CD14-positive monocyte (primary cell): ENCODE data around the gene THBS2. TPM values are rescaled to one million over a fixed set of nuclear protein-coding genes. Genes with fewer than 3 reads are reported as not detected.

ENCODE experiments used
- DNase-seq, 3 donors: peaks; one replicate each; pipeline ENCODE4 v3.0.0-alpha.2; 2011 to 2022
- H2AFZ ChIP-seq: 2 replicates; pipeline ENCODE4 v1.6.0; 2012; ENCODE audit warnings: mild to moderate bottlenecking, low read depth, low read length, inconsistent platforms; ENCODE audit not compliant: insufficient read depth, poor library complexity, severe bottlenecking
- H3K27ac ChIP-seq, 2 donors: 1 replicate in 1 of 2; 2 replicates in 1 of 2; pipeline ENCODE4 v1.5.1; 2012 to 2013; ENCODE audit warnings: low read length in 2 of 2, control low read depth in 1 of 2, inconsistent platforms in 1 of 2, low read depth in 1 of 2, mild to moderate bottlenecking in 1 of 2
- H3K27me3 ChIP-seq, 2 donors: one replicate each; pipeline versions ENCODE4 v1.6.0 to v1.6.1; 2011 to 2013; ENCODE audit warnings: low read length in 2 of 2; ENCODE audit not compliant: control insufficient read depth in 2 of 2, insufficient read depth in 2 of 2
- H3K36me3 ChIP-seq, 2 donors: replicated peaks in 1 of 2; 1 replicate in 1 of 2; 2 replicates in 1 of 2; pipeline versions ENCODE4 v1.5.1 to v1.6.1; 2012 to 2013; ENCODE audit warnings: low read length in 2 of 2, control low read depth in 1 of 2, inconsistent platforms in 1 of 2, mild to moderate bottlenecking in 1 of 2; ENCODE audit not compliant: insufficient read depth in 2 of 2, control insufficient read depth in 1 of 2
- H3K4me1 ChIP-seq, 2 donors: 1 replicate in 1 of 2; 2 replicates in 1 of 2; pipeline versions ENCODE4 v1.5.1 to v1.6.1; 2012 to 2013; ENCODE audit warnings: low read length in 2 of 2, control low read depth in 1 of 2, inconsistent platforms in 1 of 2, mild to moderate bottlenecking in 1 of 2, moderate library complexity in 1 of 2; ENCODE audit not compliant: insufficient read depth in 2 of 2, control insufficient read depth in 1 of 2
- H3K4me2 ChIP-seq: replicated peaks from 2 replicates; pipeline ENCODE3; 2012; ENCODE audit warnings: low read length, moderate library complexity, mild to moderate bottlenecking; ENCODE audit not compliant: poor library complexity, severe bottlenecking; ENCODE audit errors: extremely low read depth
- H3K4me3 ChIP-seq, 3 experiments: fragments of 200-600 bp in 1 of 3; sonication (generic) in 1 of 3; replicated peaks in 1 of 3; 1 replicate in 2 of 3; 2 replicates in 1 of 3; pipeline ENCODE4 v1.5.1; 2011 to 2013; ENCODE audit warnings: low read length in 3 of 3, mild to moderate bottlenecking in 3 of 3, control low read depth in 2 of 3, low read depth in 2 of 3, inconsistent platforms in 1 of 3, moderate library complexity in 1 of 3
- H3K79me2 ChIP-seq: 2 replicates; pipeline ENCODE4 v1.6.0; 2012; ENCODE audit warnings: mild to moderate bottlenecking, control low read depth, inconsistent platforms, low read length, moderate library complexity; ENCODE audit not compliant: insufficient read depth
- H3K9ac ChIP-seq: 2 replicates; pipeline ENCODE4 v1.6.0; 2017; ENCODE audit warnings: low read length, mild to moderate bottlenecking; ENCODE audit not compliant: insufficient read depth, poor library complexity, severe bottlenecking
- H3K9me3 ChIP-seq, 2 donors: replicated peaks in 1 of 2; 1 replicate in 1 of 2; 2 replicates in 1 of 2; pipeline versions ENCODE4 v1.5.1 to v1.6.1; 2012 to 2013; ENCODE audit warnings: low read length in 2 of 2, control low read depth in 1 of 2; ENCODE audit not compliant: control insufficient read depth in 1 of 2, insufficient read depth in 1 of 2
- H4K20me1 ChIP-seq: 2 replicates; pipeline ENCODE4 v1.6.0; 2012; ENCODE audit warnings: mild to moderate bottlenecking, low read length, control low read depth, moderate library complexity; ENCODE audit not compliant: insufficient read depth
- H3K27ac Mint-ChIP-seq, 7 donors: one replicate each; pipeline ENCODE4 v1.8.0; 2020; ENCODE audit warnings: mild to moderate bottlenecking in 7 of 7, mixed read lengths in 7 of 7, moderate library complexity in 6 of 7, inconsistent platforms in 2 of 7
- H3K27me3 Mint-ChIP-seq, 3 donors: one replicate each; pipeline ENCODE4 v1.8.0; 2021 to 2022; ENCODE audit warnings: low read depth in 3 of 3, mild to moderate bottlenecking in 3 of 3, mixed read lengths in 3 of 3, moderate library complexity in 3 of 3, inconsistent platforms in 1 of 3
- H3K36me3 Mint-ChIP-seq, 2 donors: one replicate each; pipeline ENCODE4 v1.8.0; 2020; ENCODE audit warnings: mixed read lengths in 2 of 2, inconsistent platforms in 1 of 2, mild to moderate bottlenecking in 1 of 2
- H3K4me1 Mint-ChIP-seq: one replicate; pipeline ENCODE4 v1.8.0; 2020; ENCODE audit warnings: mild to moderate bottlenecking, mixed read lengths
- H3K4me3 Mint-ChIP-seq, 2 donors: one replicate each; pipeline ENCODE4 v1.8.0; 2020; ENCODE audit warnings: mild to moderate bottlenecking in 2 of 2, mixed read lengths in 2 of 2, moderate library complexity in 1 of 2
- H3K9me3 Mint-ChIP-seq, 7 donors: one replicate each; pipeline ENCODE4 v1.8.0; 2020 to 2022; ENCODE audit warnings: mixed read lengths in 7 of 7, mild to moderate bottlenecking in 6 of 7, moderate library complexity in 6 of 7, inconsistent platforms in 2 of 7
- CTCF ChIP-seq: fragments of 200-600 bp; IDR thresholded peaks from one replicate; pipeline ENCODE4 v1.8.0; 2022; ENCODE audit warnings: antibody characterized with exemption, mild to moderate bottlenecking
- WGBS: methylation state at CpG from one replicate; pipeline ENCODE4 v1.1.5; 2013; ENCODE audit warnings: missing lambda C conversion rate; ENCODE audit not compliant: insufficient coverage; 5-methylcytosine and 5-hydroxymethylcytosine counted together
- intact Hi-C, 2 donors: fragments of 100-400 bp; cut with micrococcal nuclease; formaldehyde crosslinking; loops; one replicate each; pipeline versions ENCODE4 v1.15.0 to v1.15.1; 2023
- polyA plus RNA-seq, 3 donors: library from polyadenylated mRNA; depleted of rRNA in 1 of 3; unstranded in 2 of 3; stranded (reverse) in 1 of 3; fragments of 300-500 nt in 2 of 3; fragments of >200 nt in 1 of 3; fragmentation: Illumina TruSeq in 2 of 3; gene quantifications; 1 replicate in 2 of 3; 2 replicates in 1 of 3; pipeline ENCODE4 v1.2.3, GENCODE V29; 2012 to 2021

The THBS2 gene
- polyA plus RNA-seq, 3 donors: 0.01 to 0.03 TPM; not detected in 1

- Mint-ChIP-seq H3K27me3 (peaks cover 0 to 2% (median 1%) of the 10 kb centered on the region in 3 donors), H3K36me3 (no peaks in the 10 kb centered on the region), H3K4me1 (no peaks in the 10 kb centered on the region), H3K4me3 (no peak overlapping the region), H3K9me3 (peaks cover 13 to 41% (median 21%) of the 10 kb centered on the region in 7 donors), H3K27ac (no peak overlapping the region)
- Histone ChIP-seq H3K9ac (no peak overlapping the region), H3K4me2 (no peak overlapping the region), H2AFZ (no peak overlapping the region), H3K27me3 (no peaks in the 10 kb centered on the region), H3K27ac (no peak overlapping the region), H3K4me1 (no peaks in the 10 kb centered on the region), H3K79me2 (no peaks in the 10 kb centered on the region), H4K20me1 (no peaks in the 10 kb centered on the region), H3K4me3 (no peak overlapping the region), H3K9me3 (peaks cover 4 to 48% of the 10 kb centered on the region in 2 donors), H3K36me3 (no peaks in the 10 kb centered on the region)
- 94% methylated on average over 2 of the region's 9 CpGs for WGBS
- DNase-seq: no peak
- intact Hi-C loops: no loop called here
- no peak for TF ChIP-seq CTCF
Observed at GRCh38 chr6:169224716-169225115, 28.9 kb downstream of the THBS2 start.

DNA sequence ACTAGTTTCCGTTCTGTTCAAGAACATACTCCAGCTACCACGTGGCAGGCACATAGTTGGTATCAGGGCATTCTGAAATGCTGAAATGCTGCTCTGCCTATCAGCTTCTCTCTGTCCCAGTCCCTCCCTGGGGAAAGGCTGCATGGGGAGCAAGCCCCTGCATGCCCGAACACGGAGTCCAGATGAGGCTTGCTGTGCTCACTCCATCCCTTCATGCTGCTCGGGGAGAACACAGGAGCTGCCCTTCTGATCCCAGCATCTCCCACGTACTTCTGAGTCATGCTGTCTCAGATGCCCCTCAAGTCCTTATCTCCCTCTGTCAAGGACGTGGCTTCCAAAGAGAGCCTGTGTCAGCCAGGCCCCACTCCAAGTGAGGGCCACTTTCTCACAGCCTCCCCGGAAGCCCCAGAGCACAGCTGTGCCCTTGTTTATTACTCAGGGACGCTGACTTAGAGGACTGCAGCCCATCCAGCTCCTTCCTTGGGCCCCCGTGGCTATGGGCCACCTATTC, 29.4 kb downstream of the THBS2 start:
- intact Hi-C loops: no loop called here

More for the DNA sequence above, 29.4 kb downstream of the THBS2 start:
- H3K36me3 ChIP-seq: no peaks in the 10 kb centered on the region
- H3K36me3 Mint-ChIP-seq: no peaks in the 10 kb centered on the region
- H2AFZ ChIP-seq: no peak overlapping the region
- H3K27ac ChIP-seq: no peak overlapping the region
- peaks cover 0 to 4% (median 0%) of the 10 kb centered on the region in 3 donors for H3K27me3 Mint-ChIP-seq
- H4K20me1 ChIP-seq: no peaks in the 10 kb centered on the region
- no peaks in the 10 kb centered on the region for H3K79me2 ChIP-seq
- H3K9me3 Mint-ChIP-seq: peaks cover 13 to 43% (median 23%) of the 10 kb centered on the region in 7 donors
- H3K9me3 ChIP-seq: peaks cover 4 to 48% of the 10 kb centered on the region in 2 donors
- no peaks in the 10 kb centered on the region for H3K4me1 ChIP-seq
- 87% methylated on average over 9 of the region's 10 CpGs for WGBS
- H3K27ac Mint-ChIP-seq: no peak overlapping the region
- no peak for DNase-seq
- H3K4me2 ChIP-seq: no peak overlapping the region
- no peak overlapping the region for H3K4me3 ChIP-seq
- H3K9ac ChIP-seq: no peak overlapping the region
- H3K27me3 ChIP-seq: no peaks in the 10 kb centered on the region
- TF ChIP-seq CTCF: no peak
- H3K4me1 Mint-ChIP-seq: no peaks in the 10 kb centered on the region
- no peak overlapping the region for H3K4me3 Mint-ChIP-seq
